GM12878 (cell line): Measurements from ENCODE around the gene ZCCHC2. TPM values are rescaled to one million over a fixed set of nuclear protein-coding genes. Genes with fewer than 3 reads are reported as not detected.

Experiments used
- ATAC-seq: fragments of 200-7000 bp; cut with Tn5 transposase; 3 replicates; pipeline ENCODE4 v1.9.1; 2020; ENCODE audit warnings: mild to moderate bottlenecking, moderate library complexity
- BruUV-seq: library from RNA; stranded (reverse); fragments of 400-500 nt; replicated peaks from 2 replicates; lab custom pipeline; 2021; lab: Mats Ljungman, UMichigan
- CTCF ChIA-PET: fragments of 300-600 bp; sonication (Branson Sonifier 250); formaldehyde crosslinking; extraction: SDS; loops from one replicate; lab custom pipeline; 2021; ENCODE audit warnings: inconsistent platforms; lab: Yijun Ruan, JAX
- POLR2A ChIA-PET: fragments of 350-600 bp; formaldehyde crosslinking; extraction: SDS; loops from one replicate; lab custom pipeline; 2021; ENCODE audit warnings: inconsistent platforms; lab: Charles Lee
- RAD21 ChIA-PET: fragments of 300-600 bp; sonication (Branson Sonifier 250); formaldehyde crosslinking; loops from one replicate; lab custom pipeline; 2023; ENCODE audit warnings: antibody characterized with exemption; ENCODE audit not compliant: unreplicated experiment; lab: Charles Lee
- SMC1A ChIA-PET: fragments of 300-600 bp; sonication (Branson Sonifier 250); formaldehyde crosslinking; loops from one replicate; lab custom pipeline; 2023; ENCODE audit not compliant: unreplicated experiment, uncharacterized antibody; lab: Charles Lee
- DNase-seq: peaks from one replicate; pipeline ENCODE4 v3.0.0-alpha.2; 2011; ENCODE audit warnings: low read depth, low spot score
- FAIRE-seq: peaks from 3 replicates; lab custom pipeline; 2011; peaks lifted over from hg19 to GRCh38; lab: Jason Lieb, UNC
- H2AFZ ChIP-seq: 2 replicates; pipeline ENCODE4 v1.6.0; 2011; ENCODE audit warnings: low read depth, low read length, control low read depth; ENCODE audit not compliant: control insufficient read depth
- H3K27ac ChIP-seq: 2 replicates; pipeline ENCODE4 v1.5.1; 2011; ENCODE audit warnings: control low read depth; ENCODE audit not compliant: control insufficient read depth, insufficient read depth
- H3K27me3 ChIP-seq, 2 experiments: replicated peaks in 1 of 2; 2 replicates each; pipeline versions ENCODE4 v1.6.0 to v1.6.1; 2011; ENCODE audit warnings: low read length in 1 of 2; ENCODE audit not compliant: control insufficient read depth in 2 of 2, insufficient read depth in 2 of 2
- H3K36me3 ChIP-seq, 2 experiments: 2 replicates each; pipeline ENCODE4 v1.5.1; 2011; ENCODE audit warnings: low read length in 1 of 2; ENCODE audit not compliant: control insufficient read depth in 2 of 2, insufficient read depth in 2 of 2
- H3K4me1 ChIP-seq: 2 replicates; pipeline ENCODE4 v1.6.1; 2011; ENCODE audit warnings: mild to moderate bottlenecking, low read length, moderate library complexity, mixed read lengths; ENCODE audit not compliant: control insufficient read depth, insufficient read depth
- H3K4me2 ChIP-seq: 2 replicates; pipeline ENCODE4 v1.6.0; 2011; ENCODE audit warnings: control low read depth; ENCODE audit not compliant: control insufficient read depth, insufficient read depth
- H3K4me3 ChIP-seq: fragments of 200-600 bp; sonication (generic); 2 replicates; pipeline ENCODE4 v1.5.1; 2016
- H3K79me2 ChIP-seq: 2 replicates; pipeline ENCODE4 v1.6.0; 2011; ENCODE audit warnings: low read length; ENCODE audit not compliant: control insufficient read depth, insufficient read depth
- H3K9ac ChIP-seq: 2 replicates; pipeline ENCODE4 v1.8.0; 2011; ENCODE audit warnings: low read length, control low read depth, mixed read lengths; ENCODE audit not compliant: control insufficient read depth, insufficient read depth
- H3K9me3 ChIP-seq: replicated peaks from 3 replicates; pipeline ENCODE4 v1.5.1; 2011; ENCODE audit warnings: mild to moderate bottlenecking, low read length; ENCODE audit not compliant: control insufficient read depth, insufficient read depth
- H4K20me1 ChIP-seq: 2 replicates; pipeline ENCODE4 v1.6.0; 2011; ENCODE audit not compliant: control insufficient read depth, insufficient read depth
- BMI1 ChIP-seq: fragments of 450-650 bp; IDR thresholded peaks from 2 replicates; pipeline ENCODE4 v1.6.1; 2016; ENCODE audit warnings: mild to moderate bottlenecking, moderate library complexity, borderline replicate concordance
- IRF4 ChIP-seq: IDR thresholded peaks from 2 replicates; pipeline ENCODE4 v1.6.1; 2011; ENCODE audit warnings: low read depth, low read length
- LARP7 ChIP-seq: fragments of 450-650 bp; IDR thresholded peaks from 2 replicates; pipeline ENCODE4 v1.6.1; 2017; ENCODE audit warnings: mild to moderate bottlenecking
- NFYB ChIP-seq: IDR thresholded peaks from 2 replicates; pipeline ENCODE4 v1.6.1; 2011; ENCODE audit warnings: low read depth, mild to moderate bottlenecking, low read length, improper control_type of control experiment, moderate library complexity; ENCODE audit not compliant: insufficient read depth
- NRF1 ChIP-seq: conservative IDR thresholded peaks from 2 replicates; pipeline ENCODE4 v1.6.1; 2011; ENCODE audit warnings: mild to moderate bottlenecking, low read depth, low read length, improper control_type of control experiment
- TBL1XR1 ChIP-seq: IDR thresholded peaks from 2 replicates; pipeline ENCODE4 v1.6.1; 2012; ENCODE audit warnings: low read depth, low read length, improper control_type of control experiment
- YBX1 ChIP-seq: fragments of 450-650 bp; IDR thresholded peaks from 2 replicates; pipeline ENCODE4 v1.6.1; 2016; ENCODE audit warnings: antibody characterized with exemption
- WGBS: methylation state at CpG from one replicate; pipeline ENCODE4 v1.1.6; 2016; ENCODE audit warnings: low lambda C conversion rate; ENCODE audit not compliant: insufficient replicate concordance, insufficient coverage; ENCODE audit errors: missing lambda C conversion rate; 5-methylcytosine and 5-hydroxymethylcytosine counted together
- in situ Hi-C: fragments of 300-500 bp; cut with MboI; formaldehyde crosslinking; loops from 9 replicates; pipeline ENCODE4 v1.14.3; 2018; ENCODE audit warnings: mixed read lengths
- intact Hi-C: fragments of 100-400 bp; cut with micrococcal nuclease; formaldehyde crosslinking; loops from one replicate; pipeline ENCODE4 v1.14.2; 2022; ENCODE audit not compliant: unreplicated experiment
- polyA plus RNA-seq, 11 experiments: library from polyadenylated mRNA; depleted of rRNA in 4 of 11; unstranded in 6 of 11; stranded (reverse) in 5 of 11; fragments of >200 nt; fragmentation: Nextera tagmentation in 4 of 11; fragmentation: Illumina TruSeq in 1 of 11; extraction: Ambion mirVana in 4 of 11; extraction: Trizol in 1 of 11; gene quantifications; 1 replicate in 1 of 11; 2 replicates in 10 of 11; pipeline versions ENCODE4 v1.2.1 to v1.2.3, GENCODE V29; 2011 to 2016; ENCODE audit warnings: inconsistent platforms in 2 of 11, missing spikeins in 2 of 11, low read depth in 1 of 11
- total RNA-seq, 4 experiments: library from RNA; depleted of rRNA in 3 of 4; stranded (reverse); fragments of >200 nt in 3 of 4; fragmentation: Illumina TruSeq in 1 of 4; extraction: Trizol in 1 of 4; gene quantifications; 2 replicates each; pipeline versions ENCODE4 v1.2.1 to v1.2.3, GENCODE V29; 2013 to 2021
- TF ChIP-seq, protein P1 (sequence below): IDR thresholded peaks from 2 replicates; pipeline ENCODE4 v1.6.1; 2011; ENCODE audit warnings: low read depth, mild to moderate bottlenecking, low read length, moderate library complexity, borderline replicate concordance; ENCODE audit errors: extremely low read depth
- TF ChIP-seq, protein P2 (sequence below): IDR thresholded peaks from 2 replicates; pipeline ENCODE4 v1.6.1; 2012; ENCODE audit warnings: low read length, inconsistent platforms
- TF ChIP-seq, protein P3 (sequence below): fragments of 450-650 bp; IDR thresholded peaks from 2 replicates; pipeline ENCODE4 v1.6.1; 2016; ENCODE audit warnings: mild to moderate bottlenecking, moderate library complexity, borderline replicate concordance
- TF ChIP-seq, protein P4 (sequence below): fragments of 450-650 bp; IDR thresholded peaks from 2 replicates; pipeline ENCODE4 v1.6.1; 2017; ENCODE audit warnings: mild to moderate bottlenecking, moderate library complexity

The ZCCHC2 gene
- total and polyA plus RNA-seq, 10 of the 15 experiments (the other 5 are each of a cell fraction or from before 2014, with no cell fraction given), result 1.7 to 17.4 (median 8.6) TPM

DNA sequence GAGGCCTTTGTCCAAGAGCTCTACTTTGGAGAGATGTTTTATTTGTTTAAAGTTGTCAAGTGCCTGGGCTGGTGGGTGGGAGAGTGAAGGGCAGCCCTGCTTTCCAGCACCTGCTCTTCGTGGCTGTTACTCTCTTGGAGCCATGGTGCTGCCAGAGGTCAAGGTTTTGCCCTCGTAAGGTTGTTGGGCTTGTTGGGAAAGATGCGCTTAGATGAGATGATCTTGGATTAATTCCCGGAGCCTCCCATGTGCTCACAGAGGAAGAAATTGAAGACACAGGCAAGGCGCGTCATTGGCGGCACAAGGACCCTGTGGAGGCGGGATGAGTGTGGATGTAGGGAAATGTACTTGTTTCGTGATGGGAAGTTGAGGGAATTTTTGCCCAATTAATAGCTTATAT is 27.9 kb downstream of the ZCCHC2 start:
- Histone ChIP-seq H3K27me3 (no peaks in the 10 kb centered on the region), H3K27ac (no peak overlapping the region), H3K36me3 (peaks cover 5 to 13% of the 10 kb centered on the region in 2 experiments), H3K9ac (no peak overlapping the region), H2AFZ (no peak overlapping the region), H3K4me3 (no peak overlapping the region), H3K79me2 (no peaks in the 10 kb centered on the region), H3K4me2 (no peak overlapping the region), H3K9me3 (no peaks in the 10 kb centered on the region), H4K20me1 (no peaks in the 10 kb centered on the region), H3K4me1 (0 out of 2 replicates have a peak, but pooled peaks cover 6% of the 10 kb centered on the region)
- 96% methylated on average over 9 of the region's 9 CpGs for WGBS
- in situ Hi-C loops, result no loop called here
- no peak for DNase-seq
- BruUV-seq, result no TSS peak
- TF ChIP-seq, protein P1, sequence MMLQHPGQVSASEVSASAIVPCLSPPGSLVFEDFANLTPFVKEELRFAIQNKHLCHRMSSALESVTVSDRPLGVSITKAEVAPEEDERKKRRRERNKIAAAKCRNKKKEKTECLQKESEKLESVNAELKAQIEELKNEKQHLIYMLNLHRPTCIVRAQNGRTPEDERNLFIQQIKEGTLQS, result no peak
- TF ChIP-seq TBL1XR1 (no peak), NFYB (no peak), IRF4 (no peak), BMI1 (no peak), YBX1 (no peak), NRF1 (no peak), LARP7 (no peak)
- TF ChIP-seq, protein P2, sequence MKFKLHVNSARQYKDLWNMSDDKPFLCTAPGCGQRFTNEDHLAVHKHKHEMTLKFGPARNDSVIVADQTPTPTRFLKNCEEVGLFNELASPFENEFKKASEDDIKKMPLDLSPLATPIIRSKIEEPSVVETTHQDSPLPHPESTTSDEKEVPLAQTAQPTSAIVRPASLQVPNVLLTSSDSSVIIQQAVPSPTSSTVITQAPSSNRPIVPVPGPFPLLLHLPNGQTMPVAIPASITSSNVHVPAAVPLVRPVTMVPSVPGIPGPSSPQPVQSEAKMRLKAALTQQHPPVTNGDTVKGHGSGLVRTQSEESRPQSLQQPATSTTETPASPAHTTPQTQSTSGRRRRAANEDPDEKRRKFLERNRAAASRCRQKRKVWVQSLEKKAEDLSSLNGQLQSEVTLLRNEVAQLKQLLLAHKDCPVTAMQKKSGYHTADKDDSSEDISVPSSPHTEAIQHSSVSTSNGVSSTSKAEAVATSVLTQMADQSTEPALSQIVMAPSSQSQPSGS, result no peak
- TF ChIP-seq, protein P3, sequence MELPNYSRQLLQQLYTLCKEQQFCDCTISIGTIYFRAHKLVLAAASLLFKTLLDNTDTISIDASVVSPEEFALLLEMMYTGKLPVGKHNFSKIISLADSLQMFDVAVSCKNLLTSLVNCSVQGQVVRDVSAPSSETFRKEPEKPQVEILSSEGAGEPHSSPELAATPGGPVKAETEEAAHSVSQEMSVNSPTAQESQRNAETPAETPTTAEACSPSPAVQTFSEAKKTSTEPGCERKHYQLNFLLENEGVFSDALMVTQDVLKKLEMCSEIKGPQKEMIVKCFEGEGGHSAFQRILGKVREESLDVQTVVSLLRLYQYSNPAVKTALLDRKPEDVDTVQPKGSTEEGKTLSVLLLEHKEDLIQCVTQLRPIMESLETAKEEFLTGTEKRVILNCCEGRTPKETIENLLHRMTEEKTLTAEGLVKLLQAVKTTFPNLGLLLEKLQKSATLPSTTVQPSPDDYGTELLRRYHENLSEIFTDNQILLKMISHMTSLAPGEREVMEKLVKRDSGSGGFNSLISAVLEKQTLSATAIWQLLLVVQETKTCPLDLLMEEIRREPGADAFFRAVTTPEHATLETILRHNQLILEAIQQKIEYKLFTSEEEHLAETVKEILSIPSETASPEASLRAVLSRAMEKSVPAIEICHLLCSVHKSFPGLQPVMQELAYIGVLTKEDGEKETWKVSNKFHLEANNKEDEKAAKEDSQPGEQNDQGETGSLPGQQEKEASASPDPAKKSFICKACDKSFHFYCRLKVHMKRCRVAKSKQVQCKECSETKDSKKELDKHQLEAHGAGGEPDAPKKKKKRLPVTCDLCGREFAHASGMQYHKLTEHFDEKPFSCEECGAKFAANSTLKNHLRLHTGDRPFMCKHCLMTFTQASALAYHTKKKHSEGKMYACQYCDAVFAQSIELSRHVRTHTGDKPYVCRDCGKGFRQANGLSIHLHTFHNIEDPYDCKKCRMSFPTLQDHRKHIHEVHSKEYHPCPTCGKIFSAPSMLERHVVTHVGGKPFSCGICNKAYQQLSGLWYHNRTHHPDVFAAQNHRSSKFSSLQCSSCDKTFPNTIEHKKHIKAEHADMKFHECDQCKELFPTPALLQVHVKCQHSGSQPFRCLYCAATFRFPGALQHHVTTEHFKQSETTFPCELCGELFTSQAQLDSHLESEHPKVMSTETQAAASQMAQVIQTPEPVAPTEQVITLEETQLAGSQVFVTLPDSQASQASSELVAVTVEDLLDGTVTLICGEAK, result no peak
- TF ChIP-seq, protein P4, sequence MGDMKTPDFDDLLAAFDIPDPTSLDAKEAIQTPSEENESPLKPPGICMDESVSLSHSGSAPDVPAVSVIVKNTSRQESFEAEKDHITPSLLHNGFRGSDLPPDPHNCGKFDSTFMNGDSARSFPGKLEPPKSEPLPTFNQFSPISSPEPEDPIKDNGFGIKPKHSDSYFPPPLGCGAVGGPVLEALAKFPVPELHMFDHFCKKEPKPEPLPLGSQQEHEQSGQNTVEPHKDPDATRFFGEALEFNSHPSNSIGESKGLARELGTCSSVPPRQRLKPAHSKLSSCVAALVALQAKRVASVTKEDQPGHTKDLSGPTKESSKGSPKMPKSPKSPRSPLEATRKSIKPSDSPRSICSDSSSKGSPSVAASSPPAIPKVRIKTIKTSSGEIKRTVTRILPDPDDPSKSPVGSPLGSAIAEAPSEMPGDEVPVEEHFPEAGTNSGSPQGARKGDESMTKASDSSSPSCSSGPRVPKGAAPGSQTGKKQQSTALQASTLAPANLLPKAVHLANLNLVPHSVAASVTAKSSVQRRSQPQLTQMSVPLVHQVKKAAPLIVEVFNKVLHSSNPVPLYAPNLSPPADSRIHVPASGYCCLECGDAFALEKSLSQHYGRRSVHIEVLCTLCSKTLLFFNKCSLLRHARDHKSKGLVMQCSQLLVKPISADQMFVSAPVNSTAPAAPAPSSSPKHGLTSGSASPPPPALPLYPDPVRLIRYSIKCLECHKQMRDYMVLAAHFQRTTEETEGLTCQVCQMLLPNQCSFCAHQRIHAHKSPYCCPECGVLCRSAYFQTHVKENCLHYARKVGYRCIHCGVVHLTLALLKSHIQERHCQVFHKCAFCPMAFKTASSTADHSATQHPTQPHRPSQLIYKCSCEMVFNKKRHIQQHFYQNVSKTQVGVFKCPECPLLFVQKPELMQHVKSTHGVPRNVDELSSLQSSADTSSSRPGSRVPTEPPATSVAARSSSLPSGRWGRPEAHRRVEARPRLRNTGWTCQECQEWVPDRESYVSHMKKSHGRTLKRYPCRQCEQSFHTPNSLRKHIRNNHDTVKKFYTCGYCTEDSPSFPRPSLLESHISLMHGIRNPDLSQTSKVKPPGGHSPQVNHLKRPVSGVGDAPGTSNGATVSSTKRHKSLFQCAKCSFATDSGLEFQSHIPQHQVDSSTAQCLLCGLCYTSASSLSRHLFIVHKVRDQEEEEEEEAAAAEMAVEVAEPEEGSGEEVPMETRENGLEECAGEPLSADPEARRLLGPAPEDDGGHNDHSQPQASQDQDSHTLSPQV, result no peak
- SMC1A ChIA-PET, result interaction anchor here (1.6 kb wide), 1 partner anchor 11 kb away, joined by 3 read pairs; no protein-coding TSS in a partner anchor
- no peak for FAIRE-seq
- RAD21 ChIA-PET, result no interaction called here
- ATAC-seq, result no peak
- intact Hi-C loops, result no loop called here
- CTCF ChIA-PET, result no interaction called here
- POLR2A ChIA-PET, result interaction anchor here (0.6 kb wide), 1 partner anchor 62 kb away, joined by 3 read pairs; no protein-coding TSS in a partner anchor
